Nephron progenitor cell (in vitro differentiated cells): ENCODE measurements around the gene NSMCE3.

Source experiments
- DNase-seq: peaks from one replicate; pipeline ENCODE4 v3.0.0; 2021
- H3K27ac Mint-ChIP-seq: 2 replicates; pipeline ENCODE4 v1.8.0; 2021; ENCODE audit warnings: mild to moderate bottlenecking, moderate library complexity, mixed read lengths
- H3K27me3 Mint-ChIP-seq: 2 replicates; pipeline ENCODE4 v1.8.0; 2021; ENCODE audit warnings: mild to moderate bottlenecking, low read depth, mixed read lengths; ENCODE audit not compliant: poor library complexity
- H3K36me3 Mint-ChIP-seq: 2 replicates; pipeline ENCODE4 v1.8.0; 2021; ENCODE audit warnings: low read depth, mixed read lengths
- H3K4me1 Mint-ChIP-seq: 2 replicates; pipeline ENCODE4 v1.8.0; 2021; ENCODE audit warnings: mixed read lengths
- H3K4me3 Mint-ChIP-seq: 2 replicates; pipeline ENCODE4 v1.8.0; 2021; ENCODE audit warnings: mild to moderate bottlenecking, moderate library complexity, mixed read lengths
- H3K9me3 Mint-ChIP-seq: 2 replicates; pipeline ENCODE4 v1.8.0; 2021; ENCODE audit warnings: mild to moderate bottlenecking, moderate library complexity, mixed read lengths
- TF ChIP-seq, protein P1 (sequence below): fragments of 200-600 bp; sonication (generic); IDR thresholded peaks from 2 replicates; pipeline ENCODE4 v1.5.0; 2021; ENCODE audit warnings: antibody characterized with exemption

Gene NSMCE3

DNA sequence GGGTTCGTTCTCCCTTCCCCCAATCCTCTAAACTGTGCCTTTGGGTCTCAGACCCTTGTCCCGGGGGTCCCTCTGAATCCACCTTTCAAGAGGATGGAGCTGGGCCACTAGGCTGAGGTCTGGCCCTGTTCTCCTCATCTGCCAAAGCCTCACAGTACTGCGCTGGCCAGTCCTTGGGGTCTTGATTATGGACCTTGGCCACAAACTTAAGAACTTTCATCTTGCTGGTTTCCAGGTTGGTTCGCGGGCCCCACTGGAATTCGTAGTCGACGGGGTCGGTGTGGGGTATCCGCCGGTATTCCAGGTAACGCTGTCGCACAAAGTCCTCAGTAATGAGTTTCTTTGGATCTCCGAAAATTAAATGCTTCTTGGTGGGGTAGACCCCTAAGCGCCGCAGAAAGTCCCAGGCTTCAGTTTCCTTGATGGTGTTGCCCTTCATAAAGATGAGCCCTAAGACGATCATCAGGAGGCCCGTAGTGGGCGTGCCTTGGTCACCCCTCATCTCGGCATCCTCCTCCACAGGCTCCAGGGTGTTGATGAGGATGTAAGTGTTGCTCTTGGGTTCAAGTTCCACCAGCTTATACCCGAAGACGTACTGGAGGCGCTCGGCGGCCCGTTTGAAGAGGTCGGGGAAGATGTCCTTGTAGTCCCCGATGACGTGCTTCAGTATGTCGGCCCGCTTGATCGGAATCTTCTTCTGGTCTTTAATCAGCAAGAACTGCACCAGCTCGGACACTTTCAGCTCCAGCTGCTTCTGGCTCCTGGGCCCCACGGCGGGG lies 727 bp downstream of the NSMCE3 start:
- DNase-seq, result no peak
- TF ChIP-seq, protein P1, sequence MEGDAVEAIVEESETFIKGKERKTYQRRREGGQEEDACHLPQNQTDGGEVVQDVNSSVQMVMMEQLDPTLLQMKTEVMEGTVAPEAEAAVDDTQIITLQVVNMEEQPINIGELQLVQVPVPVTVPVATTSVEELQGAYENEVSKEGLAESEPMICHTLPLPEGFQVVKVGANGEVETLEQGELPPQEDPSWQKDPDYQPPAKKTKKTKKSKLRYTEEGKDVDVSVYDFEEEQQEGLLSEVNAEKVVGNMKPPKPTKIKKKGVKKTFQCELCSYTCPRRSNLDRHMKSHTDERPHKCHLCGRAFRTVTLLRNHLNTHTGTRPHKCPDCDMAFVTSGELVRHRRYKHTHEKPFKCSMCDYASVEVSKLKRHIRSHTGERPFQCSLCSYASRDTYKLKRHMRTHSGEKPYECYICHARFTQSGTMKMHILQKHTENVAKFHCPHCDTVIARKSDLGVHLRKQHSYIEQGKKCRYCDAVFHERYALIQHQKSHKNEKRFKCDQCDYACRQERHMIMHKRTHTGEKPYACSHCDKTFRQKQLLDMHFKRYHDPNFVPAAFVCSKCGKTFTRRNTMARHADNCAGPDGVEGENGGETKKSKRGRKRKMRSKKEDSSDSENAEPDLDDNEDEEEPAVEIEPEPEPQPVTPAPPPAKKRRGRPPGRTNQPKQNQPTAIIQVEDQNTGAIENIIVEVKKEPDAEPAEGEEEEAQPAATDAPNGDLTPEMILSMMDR, result no peak
- Mint-ChIP-seq H3K9me3 (no peaks in the 10 kb centered on the region), H3K4me1 (peaks cover 50% of the 10 kb centered on the region), H3K4me3 (peak overlapping the region; percentile 95), H3K27me3 (peaks cover 5% of the 10 kb centered on the region), H3K36me3 (no peaks in the 10 kb centered on the region), H3K27ac (peak overlapping the region; percentile 97)

DNA sequence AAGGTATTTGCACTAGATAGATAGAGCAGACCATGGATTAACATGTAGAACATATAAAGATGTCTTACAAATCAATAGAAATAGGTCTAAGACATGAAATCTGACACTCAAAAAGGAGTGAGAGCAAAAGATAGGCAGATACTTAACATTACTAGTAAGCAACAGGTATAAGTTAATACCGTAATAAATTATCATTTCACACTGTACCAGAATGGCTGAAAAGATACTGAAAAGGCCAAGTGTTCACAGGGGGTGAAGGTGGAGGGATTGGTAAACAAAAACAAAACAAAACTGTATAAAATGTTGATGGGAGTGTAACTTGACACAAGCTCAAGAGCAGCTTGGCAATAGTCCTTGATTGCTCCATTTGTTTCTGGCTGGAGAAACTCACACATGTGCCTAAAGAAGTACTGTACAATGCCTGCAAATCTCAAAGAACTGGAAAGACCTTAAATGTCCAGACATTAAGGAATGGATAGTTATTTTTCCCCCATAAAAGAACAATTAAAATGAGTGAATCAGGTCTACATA lies 3.5 kb downstream of the NSMCE3 start:
- peaks cover 3% of the 10 kb centered on the region for H3K27me3 Mint-ChIP-seq
- H3K36me3 Mint-ChIP-seq, result no peaks in the 10 kb centered on the region
- no peaks in the 10 kb centered on the region for H3K9me3 Mint-ChIP-seq
- no peak for DNase-seq
- TF ChIP-seq, protein P1, result no peak
- no peak overlapping the region for H3K27ac Mint-ChIP-seq
- peaks cover 45% of the 10 kb centered on the region for H3K4me1 Mint-ChIP-seq
- H3K4me3 Mint-ChIP-seq, result peak overlapping the region; percentile 95

DNA sequence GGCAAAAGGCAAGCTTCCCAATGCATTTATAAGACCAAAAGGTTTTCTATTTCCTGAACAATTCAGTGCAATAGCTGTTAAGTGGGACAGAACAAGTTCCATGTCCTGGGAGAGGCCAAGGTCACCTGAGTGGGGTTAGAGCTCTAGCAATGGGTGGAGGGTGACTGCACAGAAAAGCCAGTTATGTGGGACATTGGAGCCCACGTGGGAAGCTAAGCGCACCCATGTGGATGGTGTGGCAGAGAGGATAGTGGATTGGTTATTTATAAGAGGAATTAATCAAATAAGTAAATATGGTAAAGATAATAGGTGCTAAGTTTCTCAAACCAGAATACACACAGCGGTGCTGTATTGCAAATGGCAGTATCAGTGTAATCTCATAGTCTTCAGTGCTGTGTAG lies 6.3 kb downstream of the NSMCE3 start:
- Mint-ChIP-seq H3K4me3 (no peak overlapping the region), H3K36me3 (no peaks in the 10 kb centered on the region)
- TF ChIP-seq, protein P1, result no peak

DNA sequence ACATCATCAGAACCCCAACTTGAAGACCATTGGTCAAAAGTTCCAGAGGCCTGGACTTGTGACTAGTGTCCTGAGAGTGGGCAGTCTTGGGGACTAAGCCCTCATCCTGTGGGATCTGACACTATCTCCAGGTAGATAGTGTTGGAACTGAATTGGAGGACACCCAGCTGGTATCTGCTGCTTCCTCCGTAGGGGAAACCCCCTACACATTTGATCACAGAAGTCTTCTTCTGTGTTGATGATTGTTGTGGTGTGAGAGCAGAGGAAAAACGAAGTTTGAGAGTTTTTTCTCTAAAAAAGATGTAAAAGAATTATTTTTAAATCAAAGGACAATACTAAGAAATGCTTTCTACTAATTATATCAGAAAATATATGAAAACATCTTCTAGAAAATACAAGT lies 6.9 kb downstream of the NSMCE3 start:
- TF ChIP-seq, protein P1, result no peak
- Mint-ChIP-seq H3K27ac (no peak overlapping the region), H3K4me3 (no peak overlapping the region), H3K36me3 (no peaks in the 10 kb centered on the region), H3K27me3 (peaks cover 3% of the 10 kb centered on the region), H3K9me3 (no peaks in the 10 kb centered on the region), H3K4me1 (peaks cover 22% of the 10 kb centered on the region)
- no peak for DNase-seq

More for the DNA sequence above, 6.3 kb downstream of the NSMCE3 start:
- Mint-ChIP-seq H3K9me3 (no peaks in the 10 kb centered on the region), H3K27me3 (peaks cover 3% of the 10 kb centered on the region), H3K27ac (no peak overlapping the region), H3K4me1 (peaks cover 27% of the 10 kb centered on the region)
- DNase-seq, result no peak

DNA sequence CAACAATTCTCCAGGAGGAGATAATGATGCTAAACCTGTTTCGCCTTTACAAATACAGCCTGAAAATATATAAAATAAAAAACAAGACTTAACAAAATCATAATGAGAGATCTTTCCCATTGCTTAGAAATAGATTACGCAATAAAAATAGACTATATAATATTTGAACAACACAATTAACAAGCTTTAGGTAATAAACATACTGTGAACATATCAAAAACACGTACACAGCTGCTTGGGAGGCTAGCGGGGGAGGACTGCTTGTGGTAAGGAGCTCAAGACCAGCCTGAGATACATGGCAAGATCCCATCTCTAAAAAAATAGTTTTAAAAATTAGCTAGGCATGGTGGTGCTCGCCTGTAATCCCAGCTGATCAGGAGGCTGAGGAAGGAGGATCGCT lies 8.7 kb downstream of the NSMCE3 start:
- Mint-ChIP-seq H3K27me3 (peaks cover 5% of the 10 kb centered on the region), H3K4me3 (no peak overlapping the region), H3K36me3 (no peaks in the 10 kb centered on the region), H3K4me1 (peaks cover 3% of the 10 kb centered on the region), H3K9me3 (no peaks in the 10 kb centered on the region), H3K27ac (no peak overlapping the region)
- DNase-seq, result no peak
- TF ChIP-seq, protein P1, result no peak

DNA sequence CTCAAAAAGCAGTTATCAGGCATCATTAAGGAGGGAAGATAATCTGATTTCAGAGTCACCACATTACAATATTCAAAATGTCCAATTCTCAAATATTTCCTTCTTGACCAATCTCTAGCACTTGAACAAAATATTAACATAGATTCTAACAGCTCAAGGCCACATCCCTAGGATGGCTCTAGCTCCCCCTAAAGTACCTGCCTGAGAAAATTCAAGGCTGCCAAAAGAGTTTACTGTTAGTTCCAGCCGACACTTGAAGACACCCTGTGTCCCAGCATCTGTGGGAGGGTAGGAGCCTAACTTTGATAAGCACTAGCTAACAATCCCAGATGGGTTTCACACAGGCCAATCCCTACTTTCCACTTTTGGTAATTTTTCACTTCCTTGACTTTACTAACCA lies 10.4 kb downstream of the NSMCE3 start:
- H3K4me3 Mint-ChIP-seq, result no peak overlapping the region
- DNase-seq, result no peak
- H3K36me3 Mint-ChIP-seq, result no peaks in the 10 kb centered on the region
- no peak overlapping the region for H3K27ac Mint-ChIP-seq
- TF ChIP-seq, protein P1, result no peak
- H3K27me3 Mint-ChIP-seq, result peaks cover 3% of the 10 kb centered on the region
- H3K4me1 Mint-ChIP-seq, result no peaks in the 10 kb centered on the region
- H3K9me3 Mint-ChIP-seq, result no peaks in the 10 kb centered on the region
